ACC112 (cell line): ENCODE measurements around the gene ARHGAP22.

Experiments used
- H2AFZ ChIP-seq: fragments of 200-600 bp; sonication (generic); one replicate; pipeline ENCODE4 v1.6.0; 2017; ENCODE audit warnings: antibody characterized with exemption, low read length; ENCODE audit not compliant: unreplicated experiment
- H3K27ac ChIP-seq: fragments of 200-600 bp; sonication (generic); 2 replicates; pipeline ENCODE4 v1.5.1; 2014; ENCODE audit warnings: low read depth, mild to moderate bottlenecking, antibody characterized with exemption, low read length, moderate library complexity
- H3K27me3 ChIP-seq: fragments of 200-600 bp; sonication (generic); 2 replicates; pipeline ENCODE4 v1.6.1; 2014; ENCODE audit warnings: mild to moderate bottlenecking, antibody characterized with exemption, low read length, moderate library complexity, mixed read lengths; ENCODE audit not compliant: insufficient read depth
- H3K36me3 ChIP-seq: fragments of 200-600 bp; sonication (generic); 2 replicates; pipeline ENCODE4 v1.6.1; 2016; ENCODE audit warnings: mild to moderate bottlenecking, antibody characterized with exemption, low read length, moderate library complexity, mixed read lengths; ENCODE audit not compliant: insufficient read depth
- H3K4me1 ChIP-seq: fragments of 200-600 bp; sonication (generic); one replicate; pipeline ENCODE4 v1.6.1; 2016; ENCODE audit warnings: low read length, mixed read lengths; ENCODE audit not compliant: insufficient read depth, unreplicated experiment, control insufficient read depth
- H3K4me3 ChIP-seq: fragments of 200-600 bp; sonication (generic); 2 replicates; pipeline ENCODE4 v1.5.1; 2014; ENCODE audit warnings: mild to moderate bottlenecking, low read depth, low read length
- H3K79me2 ChIP-seq: fragments of 200-600 bp; sonication (generic); one replicate; pipeline ENCODE4 v1.6.0; 2016; ENCODE audit warnings: low read length; ENCODE audit not compliant: control insufficient read depth, unreplicated experiment, insufficient read depth

ARHGAP22 gene

GRCh38 chr10:48526846-48527505 lies 77.9 kb downstream of the ARHGAP22 start:
- Histone ChIP-seq H3K27me3 (no peaks in the 10 kb centered on the region), H2AFZ (peak overlapping the region; percentile 32), H3K4me1 (peaks cover 22% of the 10 kb centered on the region), H3K79me2 (peaks cover 17% of the 10 kb centered on the region), H3K27ac (peak overlapping the region; percentile 61), H3K4me3 (peak overlapping the region; percentile 41; the same call in 1 of the 2 replicates), H3K36me3 (no peaks in the 10 kb centered on the region)

DNA sequence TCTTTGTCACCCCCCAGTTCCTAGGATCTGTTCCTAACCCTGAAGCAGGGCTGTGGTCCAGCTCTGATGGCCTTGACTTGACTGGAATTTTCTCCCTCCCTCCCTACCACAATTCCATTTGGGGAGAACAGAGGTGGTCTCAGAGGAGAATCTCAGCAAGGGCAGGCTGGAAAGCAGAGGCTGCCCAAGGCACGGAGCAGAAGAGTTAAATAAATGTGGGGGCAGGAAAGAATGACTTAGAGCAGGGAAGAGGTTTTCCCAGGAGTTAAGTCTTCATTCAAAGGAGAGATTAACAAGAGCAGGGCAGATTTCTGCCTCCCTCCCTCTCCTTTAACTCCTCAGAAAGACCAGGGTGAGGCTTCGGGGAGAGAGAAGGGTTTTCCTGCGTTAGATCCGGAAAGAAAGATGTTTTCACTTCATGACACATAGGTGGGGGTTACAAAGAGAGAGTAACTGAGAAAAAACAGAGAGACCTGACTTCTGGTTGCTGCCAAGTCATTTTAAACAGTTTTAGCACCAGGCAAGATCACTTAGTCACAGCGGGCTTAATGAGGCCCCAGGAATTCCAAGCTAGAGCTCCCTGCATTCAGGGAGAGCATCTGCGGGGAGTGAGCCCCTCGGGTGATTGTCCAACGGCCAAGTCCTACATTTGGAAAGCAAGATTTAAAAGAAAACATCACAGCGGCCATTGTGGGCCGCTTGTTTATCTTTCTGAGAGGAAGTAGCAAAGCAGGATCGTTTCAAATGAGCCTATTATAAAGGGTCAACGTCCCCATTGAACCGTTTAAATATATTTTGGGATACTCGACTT lies 78.7 kb downstream of the ARHGAP22 start:
- H3K27ac ChIP-seq: peak overlapping the region; percentile 61
- H3K79me2 ChIP-seq: peaks cover 17% of the 10 kb centered on the region
- H3K4me1 ChIP-seq: peaks cover 28% of the 10 kb centered on the region
- peak overlapping the region; percentile 32 for H2AFZ ChIP-seq
- peak overlapping the region; percentile 41 for H3K4me3 ChIP-seq
- H3K36me3 ChIP-seq: no peaks in the 10 kb centered on the region
- no peaks in the 10 kb centered on the region for H3K27me3 ChIP-seq

DNA sequence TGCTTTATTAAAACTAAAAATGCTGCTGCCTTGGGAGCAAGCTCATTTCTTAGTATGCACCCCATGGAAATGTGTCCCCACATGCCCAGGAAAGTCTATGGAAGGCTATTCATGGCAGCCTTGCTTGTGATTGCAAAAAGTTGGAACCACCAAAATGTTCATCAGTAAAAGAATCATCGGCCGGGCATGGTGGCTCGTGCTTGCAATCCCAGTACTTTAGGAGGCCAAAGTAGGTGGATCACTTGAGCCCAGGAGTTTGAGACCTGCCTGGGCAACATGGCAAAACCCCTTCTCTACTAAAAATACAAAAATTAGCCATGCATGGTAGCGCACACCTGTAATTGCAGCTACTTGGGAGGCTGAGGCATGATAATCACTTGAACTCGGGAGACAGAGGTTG lies 79.8 kb downstream of the ARHGAP22 start:
- Histone ChIP-seq H3K27ac (no peak overlapping the region), H2AFZ (no peak overlapping the region), H3K27me3 (no peaks in the 10 kb centered on the region), H3K4me3 (no peak overlapping the region), H3K79me2 (peaks cover 17% of the 10 kb centered on the region), H3K36me3 (no peaks in the 10 kb centered on the region), H3K4me1 (peaks cover 28% of the 10 kb centered on the region)

GRCh38 chr10:48523820-48524758 lies 80.8 kb downstream of the ARHGAP22 start:
- Histone ChIP-seq H3K36me3 (no peaks in the 10 kb centered on the region), H2AFZ (no peak overlapping the region), H3K27me3 (no peaks in the 10 kb centered on the region), H3K4me3 (peak overlapping the region; percentile 69), H3K79me2 (peaks cover 12% of the 10 kb centered on the region), H3K27ac (no peak overlapping the region), H3K4me1 (peaks cover 28% of the 10 kb centered on the region)

- peak overlapping the region; percentile 69 for H3K4me3 ChIP-seq
- no peaks in the 10 kb centered on the region for H3K27me3 ChIP-seq
- no peaks in the 10 kb centered on the region for H3K36me3 ChIP-seq
- H3K27ac ChIP-seq: no peak overlapping the region
- H3K4me1 ChIP-seq: peaks cover 30% of the 10 kb centered on the region
- H2AFZ ChIP-seq: no peak overlapping the region
- peaks cover 18% of the 10 kb centered on the region for H3K79me2 ChIP-seq
Measured at GRCh38 chr10:48523212-48523819, 81.6 kb downstream of the ARHGAP22 start.

DNA sequence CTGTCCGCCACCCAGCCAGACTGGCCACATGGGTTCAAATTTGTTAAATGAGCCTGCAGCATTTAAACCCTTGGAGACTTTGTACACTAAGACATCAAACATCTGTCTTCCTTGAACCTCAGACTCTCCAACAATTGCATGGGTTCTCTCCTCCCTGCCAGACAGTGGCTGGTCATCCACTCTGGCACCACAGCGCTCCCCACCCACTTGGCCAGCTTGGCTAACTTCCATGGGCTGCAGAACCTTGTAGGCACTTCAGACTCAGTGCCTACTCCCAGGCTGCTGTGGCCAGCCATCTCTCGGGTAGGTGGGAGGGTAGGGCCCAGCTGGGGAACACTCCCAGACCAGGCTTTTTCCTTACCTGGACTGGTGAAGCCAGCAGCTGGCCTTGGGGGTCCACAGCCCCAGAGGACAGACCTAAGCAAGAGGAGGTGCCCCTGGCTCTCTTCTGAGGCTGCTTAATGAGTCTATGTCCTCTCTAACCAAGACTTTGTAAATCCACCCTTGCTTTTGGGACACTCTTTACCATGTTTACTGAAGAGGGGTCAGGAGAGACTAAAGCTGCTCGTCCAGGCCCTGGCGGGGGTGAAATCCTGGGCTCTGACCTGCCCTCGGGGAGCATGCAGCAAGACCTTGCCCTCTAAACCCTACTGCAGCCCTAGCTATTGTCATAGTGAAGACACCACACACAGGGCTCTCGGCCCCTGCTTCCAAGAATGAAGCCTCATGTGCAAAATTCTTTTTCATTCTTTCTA lies 82.7 kb downstream of the ARHGAP22 start:
- Histone ChIP-seq H3K4me1 (peaks cover 25% of the 10 kb centered on the region), H3K36me3 (no peaks in the 10 kb centered on the region)

GRCh38 chr10:48520594-48520993 lies 84.3 kb downstream of the ARHGAP22 start:
- peaks cover 12% of the 10 kb centered on the region for H3K4me1 ChIP-seq
- H3K4me3 ChIP-seq: no peak overlapping the region
- peaks cover 8% of the 10 kb centered on the region; the same call in 1 of the 2 replicates for H3K36me3 ChIP-seq
- no peak overlapping the region for H3K27ac ChIP-seq
- H3K27me3 ChIP-seq: no peaks in the 10 kb centered on the region
- no peak overlapping the region for H2AFZ ChIP-seq
- peaks cover 21% of the 10 kb centered on the region for H3K79me2 ChIP-seq

More for the DNA sequence above, 82.7 kb downstream of the ARHGAP22 start:
- Histone ChIP-seq H2AFZ (no peak overlapping the region), H3K4me3 (no peak overlapping the region), H3K79me2 (peaks cover 22% of the 10 kb centered on the region), H3K27me3 (no peaks in the 10 kb centered on the region), H3K27ac (no peak overlapping the region)

- peaks cover 12% of the 10 kb centered on the region for H3K36me3 ChIP-seq
- peaks cover 25% of the 10 kb centered on the region for H3K79me2 ChIP-seq
- no peak overlapping the region for H3K27ac ChIP-seq
- no peaks in the 10 kb centered on the region for H3K27me3 ChIP-seq
- peaks cover 12% of the 10 kb centered on the region for H3K4me1 ChIP-seq
- no peak overlapping the region for H2AFZ ChIP-seq
- no peak overlapping the region for H3K4me3 ChIP-seq
Measured at GRCh38 chr10:48520184-48520506, 84.7 kb downstream of the ARHGAP22 start.

GRCh38 chr10:48519481-48520183 lies 85.2 kb downstream of the ARHGAP22 start:
- Histone ChIP-seq H3K27ac (no peak overlapping the region), H3K79me2 (peaks cover 23% of the 10 kb centered on the region), H2AFZ (no peak overlapping the region), H3K36me3 (peaks cover 13% of the 10 kb centered on the region), H3K4me1 (peaks cover 12% of the 10 kb centered on the region), H3K4me3 (no peak overlapping the region), H3K27me3 (no peaks in the 10 kb centered on the region)
